IMR-90 (cell line): Measurements from ENCODE around the gene CASK. TPM values are rescaled to one million over a fixed set of nuclear protein-coding genes. Genes with fewer than 3 reads are reported as not detected.
A peak's percentile ranks its signal among the peaks of the same experiment; 100 is the strongest.

Experiments used
- ATAC-seq: fragments of 200-7000 bp; cut with Tn5 transposase; 2 replicates; pipeline ENCODE4 v1.9.1; 2020; ENCODE audit warnings: low read depth, mild to moderate bottlenecking, moderate library complexity
- BruUV-seq: library from RNA; stranded (reverse); fragments of 400-500 nt; replicated peaks from 2 replicates; lab custom pipeline; 2021; lab: Mats Ljungman, UMichigan
- CTCF ChIA-PET: fragments of 300-600 bp; formaldehyde crosslinking; extraction: SDS; loops from one replicate; lab custom pipeline; 2021; ENCODE audit warnings: antibody characterized with exemption; lab: Yijun Ruan, JAX
- POLR2A ChIA-PET: fragments of 300-600 bp; sonication (Branson Sonifier 250); formaldehyde crosslinking; loops from one replicate; lab custom pipeline; 2022; ENCODE audit warnings: antibody characterized with exemption; ENCODE audit not compliant: unreplicated experiment; lab: Charles Lee
- DNase-seq: peaks from one replicate; pipeline ENCODE4 v3.0.0; 2013
- H2AFZ ChIP-seq: replicated peaks from 2 replicates; pipeline ENCODE3; 2013; ENCODE audit warnings: low read length, mild to moderate bottlenecking; ENCODE audit not compliant: poor library complexity
- H2AK5ac ChIP-seq: 2 replicates; pipeline ENCODE4 v1.6.1; 2013; ENCODE audit warnings: low read depth, low read length, inconsistent platforms
- H2AK9ac ChIP-seq: replicated peaks from 2 replicates; pipeline ENCODE3; 2013; ENCODE audit warnings: mild to moderate bottlenecking, low read depth, low read length, moderate library complexity; ENCODE audit not compliant: poor library complexity
- H2BK120ac ChIP-seq: 2 replicates; pipeline ENCODE4 v1.6.1; 2013; ENCODE audit warnings: low read depth, low read length, inconsistent platforms
- H2BK15ac ChIP-seq: 3 replicates; pipeline ENCODE4 v1.6.1; 2013; ENCODE audit warnings: low read depth, low read length, inconsistent platforms
- H2BK20ac ChIP-seq: 2 replicates; pipeline ENCODE4 v1.6.1; 2013; ENCODE audit warnings: low read depth, mild to moderate bottlenecking, inconsistent platforms, low read length, moderate library complexity
- H2BK5ac ChIP-seq: 2 replicates; pipeline ENCODE4 v1.6.1; 2013; ENCODE audit warnings: mild to moderate bottlenecking, low read depth, low read length, inconsistent platforms; ENCODE audit not compliant: poor library complexity, severe bottlenecking
- H3K14ac ChIP-seq: replicated peaks from 2 replicates; pipeline ENCODE4 v1.6.1; 2013; ENCODE audit warnings: low read depth, low read length, inconsistent platforms
- H3K18ac ChIP-seq: 2 replicates; pipeline ENCODE4 v1.6.1; 2013; ENCODE audit warnings: low read depth, low read length, control low read depth
- H3K23ac ChIP-seq: 2 replicates; pipeline ENCODE4 v1.6.1; 2013; ENCODE audit warnings: low read depth, low read length, inconsistent platforms
- H3K27ac ChIP-seq: 2 replicates; pipeline ENCODE4 v1.5.1; 2013; ENCODE audit warnings: mild to moderate bottlenecking, control low read depth, low read length; ENCODE audit not compliant: insufficient read depth
- H3K27me3 ChIP-seq: 2 replicates; pipeline ENCODE4 v1.6.1; 2013; ENCODE audit warnings: low read length; ENCODE audit not compliant: control insufficient read depth, insufficient read depth
- H3K36me3 ChIP-seq: 2 replicates; pipeline ENCODE4 v1.6.1; 2013; ENCODE audit warnings: low read length, mixed read lengths; ENCODE audit not compliant: control insufficient read depth, insufficient read depth
- H3K4ac ChIP-seq: 2 replicates; pipeline ENCODE4 v1.6.1; 2013; ENCODE audit warnings: low read depth, low read length, inconsistent platforms
- H3K4me1 ChIP-seq: 2 replicates; pipeline ENCODE4 v1.6.1; 2013; ENCODE audit warnings: low read length, mixed read lengths; ENCODE audit not compliant: control insufficient read depth, insufficient read depth
- H3K4me2 ChIP-seq: 2 replicates; pipeline ENCODE4 v1.6.1; 2013; ENCODE audit warnings: low read depth, mild to moderate bottlenecking, control low read depth, low read length, moderate library complexity
- H3K4me3 ChIP-seq: 2 replicates; pipeline ENCODE4 v1.5.1; 2013; ENCODE audit warnings: low read depth, mild to moderate bottlenecking, control low read depth, low read length, moderate library complexity; ENCODE audit not compliant: insufficient read depth
- H3K56ac ChIP-seq: 2 replicates; pipeline ENCODE4 v1.6.1; 2013; ENCODE audit warnings: low read length, inconsistent platforms; ENCODE audit not compliant: insufficient read depth; ENCODE audit errors: extremely low read depth
- H3K79me1 ChIP-seq, 2 experiments: 2 replicates each; pipeline ENCODE4 v1.6.1; 2013; ENCODE audit warnings: low read length in 2 of 2, inconsistent platforms in 1 of 2, low read depth in 1 of 2
- H3K9ac ChIP-seq: 2 replicates; pipeline ENCODE4 v1.6.1; 2013; ENCODE audit warnings: low read depth, low read length, control low read depth
- H3K9me1 ChIP-seq: 2 replicates; pipeline ENCODE4 v1.6.1; 2013; ENCODE audit warnings: low read length, inconsistent platforms; ENCODE audit not compliant: insufficient read depth
- H3K9me3 ChIP-seq: 2 replicates; pipeline ENCODE4 v1.6.1; 2013; ENCODE audit warnings: low read length; ENCODE audit not compliant: control insufficient read depth, insufficient read depth
- H4K20me1 ChIP-seq: 2 replicates; pipeline ENCODE4 v1.6.1; 2013; ENCODE audit warnings: low read length, inconsistent platforms; ENCODE audit not compliant: insufficient read depth
- H4K5ac ChIP-seq: 2 replicates; pipeline ENCODE4 v1.6.1; 2013; ENCODE audit warnings: mild to moderate bottlenecking, low read depth, low read length, control low read depth
- H4K8ac ChIP-seq, 2 experiments: 2 replicates each; pipeline ENCODE4 v1.6.1; 2013; ENCODE audit warnings: low read depth in 2 of 2, low read length in 2 of 2, control low read depth in 1 of 2, inconsistent platforms in 1 of 2
- H4K91ac ChIP-seq: 2 replicates; pipeline ENCODE4 v1.6.1; 2013; ENCODE audit warnings: low read depth, low read length, inconsistent platforms; ENCODE audit not compliant: insufficient read depth
- CEBPB ChIP-seq: IDR thresholded peaks from 2 replicates; pipeline ENCODE4 v1.6.1; 2012; ENCODE audit warnings: low read depth, low read length, improper control_type of control experiment
- MXI1 ChIP-seq: IDR thresholded peaks from 2 replicates; pipeline ENCODE4 v1.6.1; 2012; ENCODE audit warnings: low read depth, mild to moderate bottlenecking, low read length, moderate library complexity, borderline replicate concordance
- RCOR1 ChIP-seq: IDR thresholded peaks from 2 replicates; pipeline ENCODE4 v1.6.1; 2012; ENCODE audit warnings: mild to moderate bottlenecking, low read length, improper control_type of control experiment; ENCODE audit not compliant: insufficient replicate concordance
- whole genome bisulfite sequencing, 2 experiments: methylation state at CpG; one replicate each; pipeline versions ENCODE4 v1.1.5 to v1.1.7; 2013; ENCODE audit warnings: missing lambda C conversion rate in 2 of 2; ENCODE audit not compliant: insufficient read length in 1 of 2; ENCODE audit errors: extremely low coverage in 2 of 2; 5-methylcytosine and 5-hydroxymethylcytosine counted together
- dilution Hi-C: fragments of 300-500 bp; cut with HindIII; formaldehyde crosslinking; loops from one replicate; pipeline ENCODE4 v1.14.3; 2018; ENCODE audit warnings: low sequenced_read_pairs; ENCODE audit not compliant: unreplicated experiment
- in situ Hi-C: fragments of 300-500 bp; cut with MboI; formaldehyde crosslinking; loops from 3 replicates; pipeline ENCODE4 v1.14.3; 2019; ENCODE audit warnings: low sequenced_read_pairs, inconsistent platforms, mixed read lengths
- intact Hi-C: fragments of 100-400 bp; cut with micrococcal nuclease; formaldehyde crosslinking; loops from 2 replicates; pipeline ENCODE4 v1.10.0; 2022
- polyA plus RNA-seq, 3 experiments: library from polyadenylated mRNA; depleted of rRNA; stranded (reverse); fragments of >200 nt; gene quantifications; 2 replicates each; pipeline ENCODE4 v1.2.3, GENCODE V29; 2012; ENCODE audit warnings: low replicate concordance in 1 of 3
- total RNA-seq: library from RNA; depleted of rRNA; stranded (reverse); fragments of >200 nt; gene quantifications from 2 replicates; pipeline ENCODE4 v1.2.3, GENCODE V29; 2012

The CASK gene
- total and polyA plus RNA-seq, 2 of the 4 experiments (the other 2 are of a cell fraction): 9.4 to 17.7 TPM

GRCh38 chrX:41556958-41557357 lies 366.4 kb downstream of the CASK start (continued):
- no peak for TF ChIP-seq MXI1

- POLR2A ChIA-PET: no interaction called here
- no peak overlapping the region for H3K4me3 ChIP-seq
- ATAC-seq: no peak
- no peak overlapping the region for H3K27ac ChIP-seq
- no peaks in the 10 kb centered on the region for H3K9me1 ChIP-seq
- no peaks in the 10 kb centered on the region for H3K79me1 ChIP-seq
- no peak overlapping the region for H2AK9ac ChIP-seq
- no peak overlapping the region for H2AK5ac ChIP-seq
- H2BK20ac ChIP-seq: no peak overlapping the region
- no TSS peak for BruUV-seq
- H4K8ac ChIP-seq: no peak overlapping the region
- intact Hi-C loops (loop anchor here (10.0 kb wide), 2 partner anchors 181 to 279 kb away; no protein-coding TSS in a partner anchor), in situ Hi-C loops (loop anchor here (25.0 kb wide), 1 partner anchor 534 kb away; no protein-coding TSS in a partner anchor), dilution Hi-C loops (no loop called here)
- no peak overlapping the region for H2BK15ac ChIP-seq
- no peak overlapping the region for H4K91ac ChIP-seq
- no peak overlapping the region for H3K9ac ChIP-seq
- H2AFZ ChIP-seq: no peak overlapping the region
- no peak for TF ChIP-seq CEBPB
- TF ChIP-seq RCOR1: no peak
- H3K9me3 ChIP-seq: no peaks in the 10 kb centered on the region
- no peak overlapping the region for H3K14ac ChIP-seq
- H3K23ac ChIP-seq: no peak overlapping the region
- no peaks in the 10 kb centered on the region for H4K20me1 ChIP-seq
- no peak overlapping the region for H3K18ac ChIP-seq
- no CpG with 5 or more reads among the region's 6 CpGs for WGBS, 2 experiments
- H3K56ac ChIP-seq: no peak overlapping the region
- H3K36me3 ChIP-seq: 0 out of 2 replicates have a peak, but pooled peaks cover 1% of the 10 kb centered on the region
- no peaks in the 10 kb centered on the region for H3K4me1 ChIP-seq
- peaks cover 3% of the 10 kb centered on the region for H3K27me3 ChIP-seq
- CTCF ChIA-PET: no interaction called here
- peak; percentile 69 for DNase-seq
- no peak overlapping the region for H3K4me2 ChIP-seq
- no peak overlapping the region for H2BK120ac ChIP-seq
- H4K5ac ChIP-seq: no peak overlapping the region
- no peak overlapping the region for H3K4ac ChIP-seq
- no peak overlapping the region for H2BK5ac ChIP-seq
Observed at GRCh38 chrX:41553688-41554087, 369.7 kb downstream of the CASK start.
